ENCODE measurements around the gene CAMSAP3.

The CAMSAP3 gene

DNA sequence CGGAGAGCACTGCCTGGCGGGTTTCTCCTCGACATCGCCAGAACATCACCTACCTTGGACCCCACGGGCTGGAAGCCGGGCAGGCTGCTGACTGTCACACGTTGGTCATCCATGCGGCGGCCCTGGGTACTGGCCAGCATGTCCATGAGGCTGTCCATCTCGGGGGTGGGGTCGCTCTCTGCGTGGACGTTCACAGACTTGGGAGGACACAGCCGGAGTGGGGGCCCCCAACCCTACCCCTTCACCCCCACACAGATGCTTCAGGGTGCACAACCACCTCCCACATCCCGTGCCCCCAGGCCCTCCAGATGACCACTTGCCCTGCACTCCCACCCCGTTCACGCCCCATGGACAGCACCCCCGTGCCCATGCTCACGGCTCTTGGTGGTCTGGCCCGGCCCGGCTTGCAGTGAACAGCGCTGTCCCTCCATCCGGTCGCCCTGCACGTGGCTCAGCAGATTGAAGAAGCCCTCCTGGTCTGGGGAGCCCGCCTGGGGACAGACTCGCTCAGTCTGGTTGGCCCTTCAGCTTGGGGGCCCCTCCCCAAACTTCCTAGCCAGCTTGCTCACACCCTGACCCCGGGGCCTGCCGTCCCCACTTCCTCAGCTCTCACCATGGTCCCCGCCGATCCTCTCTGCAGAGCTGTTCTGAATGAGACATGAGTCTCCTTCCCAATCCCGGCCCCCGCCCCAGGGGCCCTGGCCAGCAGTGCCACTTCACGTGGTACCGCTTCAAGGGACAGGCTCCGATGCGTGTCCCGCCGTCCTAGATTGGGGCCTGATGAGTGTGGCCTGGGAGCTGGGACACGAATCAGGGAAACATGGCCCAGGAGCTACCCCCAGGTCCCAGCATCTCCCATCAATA lies 36.9 kb downstream of the CAMSAP3 start:
- no peak for DNase-seq

DNA sequence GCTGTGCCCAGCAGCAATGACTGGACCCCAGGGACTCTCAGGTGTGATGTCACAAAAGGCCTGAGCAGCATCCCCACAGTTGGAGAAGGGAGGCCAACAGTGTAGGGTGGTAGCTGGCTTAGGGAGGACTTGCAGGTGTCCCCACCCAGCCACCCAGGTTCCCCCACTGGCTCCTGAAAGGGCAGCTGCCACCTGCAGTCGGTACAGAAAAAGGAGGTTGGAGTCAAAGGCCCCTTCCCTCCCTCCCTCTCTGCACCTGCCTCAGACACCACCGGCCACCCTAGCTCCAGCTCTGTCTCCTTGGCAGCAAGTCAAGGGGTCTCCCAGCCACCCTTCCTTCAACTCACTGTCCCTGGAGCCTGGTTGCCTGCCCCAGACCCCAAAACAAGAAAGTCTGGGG lies 38.0 kb downstream of the CAMSAP3 start, which contains the start of gene PCP2:
PCP2 (minus strand) TSS at position 22 of the 400 bp plus-strand sequence. CDS start 262 bp downstream, outside the sequence.
- no peak for DNase-seq

DNA sequence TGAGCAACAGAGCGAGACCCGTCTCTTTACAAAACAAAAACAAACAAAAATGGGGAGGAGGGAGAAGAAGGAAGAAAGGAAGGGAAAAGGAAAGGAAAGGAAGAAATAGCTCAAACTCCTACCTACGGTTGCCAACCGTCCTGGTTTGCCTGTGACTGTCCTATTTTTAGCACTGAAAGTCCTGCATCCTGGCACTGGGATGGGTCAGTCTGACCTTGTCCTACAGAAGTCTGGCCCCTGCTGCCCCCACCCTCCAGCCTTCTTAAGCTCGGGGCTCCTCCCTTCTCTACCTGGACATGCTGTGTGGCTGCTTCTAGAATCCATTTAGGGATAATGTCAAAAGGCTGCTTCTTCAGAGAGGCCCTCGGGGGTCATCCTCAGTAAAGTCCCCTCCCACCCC lies 40.0 kb downstream of the CAMSAP3 start:
- DNase-seq: no peak

DNA sequence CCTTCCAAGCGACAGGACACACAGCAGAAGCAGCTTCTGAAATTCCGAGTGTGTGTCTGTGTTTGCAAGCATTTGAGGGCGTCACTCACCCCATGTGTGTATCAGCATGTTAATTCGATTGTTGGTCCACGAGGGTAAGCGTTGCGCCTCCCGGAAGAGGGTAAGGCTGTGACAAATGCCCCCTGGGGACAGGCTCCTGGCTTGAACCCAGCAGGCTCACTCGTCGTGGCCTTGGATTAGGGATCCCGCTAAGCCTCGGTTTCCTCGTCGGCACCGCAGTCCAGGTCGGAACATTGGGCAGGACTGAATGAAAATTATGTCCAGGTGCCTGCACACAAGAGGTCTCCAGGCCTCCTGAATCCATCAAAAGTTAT lies 40.6 kb downstream of the CAMSAP3 start:
- DNase-seq: no peak

DNA sequence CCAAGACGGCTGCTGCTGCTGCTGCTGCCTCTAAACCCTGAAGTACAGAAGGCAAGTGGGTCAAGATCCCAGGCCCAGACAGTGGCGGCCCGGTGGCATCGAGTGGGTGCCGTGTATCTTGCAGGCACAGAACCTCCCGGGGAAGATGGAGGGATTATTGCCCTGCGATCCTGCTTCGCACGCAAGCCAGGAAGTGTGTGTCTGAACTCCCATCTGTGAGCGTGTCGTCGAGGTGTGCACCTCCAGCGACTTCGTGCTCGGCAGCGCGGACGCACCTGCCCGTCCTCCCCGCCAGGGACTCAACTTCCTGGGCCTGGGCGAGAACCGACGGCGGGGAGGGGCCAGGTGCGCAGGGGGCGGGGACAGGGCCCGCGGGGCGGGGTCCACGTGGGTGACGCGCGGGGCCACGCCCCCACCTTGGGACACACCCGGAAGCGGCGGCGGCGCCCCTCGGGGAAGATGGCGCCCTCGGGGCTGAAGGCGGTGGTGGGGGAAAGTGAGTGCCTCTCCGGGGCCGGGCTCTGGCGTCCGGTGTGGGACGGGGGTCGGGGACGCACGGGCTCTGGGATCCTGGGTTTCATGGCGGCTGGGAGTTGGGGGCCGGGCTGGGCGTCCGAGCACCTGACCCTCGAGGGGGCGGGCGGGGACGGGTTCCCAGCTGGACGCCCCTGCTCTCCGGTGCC lies 41.2 kb downstream of the CAMSAP3 start, which contains the start of gene STXBP2:
STXBP2 (plus strand) TSS at position 420 of the 683 bp plus-strand sequence; CDS start at position 460, 40 bp downstream.
- DNase-seq: peak; percentile 92 to 96

DNA sequence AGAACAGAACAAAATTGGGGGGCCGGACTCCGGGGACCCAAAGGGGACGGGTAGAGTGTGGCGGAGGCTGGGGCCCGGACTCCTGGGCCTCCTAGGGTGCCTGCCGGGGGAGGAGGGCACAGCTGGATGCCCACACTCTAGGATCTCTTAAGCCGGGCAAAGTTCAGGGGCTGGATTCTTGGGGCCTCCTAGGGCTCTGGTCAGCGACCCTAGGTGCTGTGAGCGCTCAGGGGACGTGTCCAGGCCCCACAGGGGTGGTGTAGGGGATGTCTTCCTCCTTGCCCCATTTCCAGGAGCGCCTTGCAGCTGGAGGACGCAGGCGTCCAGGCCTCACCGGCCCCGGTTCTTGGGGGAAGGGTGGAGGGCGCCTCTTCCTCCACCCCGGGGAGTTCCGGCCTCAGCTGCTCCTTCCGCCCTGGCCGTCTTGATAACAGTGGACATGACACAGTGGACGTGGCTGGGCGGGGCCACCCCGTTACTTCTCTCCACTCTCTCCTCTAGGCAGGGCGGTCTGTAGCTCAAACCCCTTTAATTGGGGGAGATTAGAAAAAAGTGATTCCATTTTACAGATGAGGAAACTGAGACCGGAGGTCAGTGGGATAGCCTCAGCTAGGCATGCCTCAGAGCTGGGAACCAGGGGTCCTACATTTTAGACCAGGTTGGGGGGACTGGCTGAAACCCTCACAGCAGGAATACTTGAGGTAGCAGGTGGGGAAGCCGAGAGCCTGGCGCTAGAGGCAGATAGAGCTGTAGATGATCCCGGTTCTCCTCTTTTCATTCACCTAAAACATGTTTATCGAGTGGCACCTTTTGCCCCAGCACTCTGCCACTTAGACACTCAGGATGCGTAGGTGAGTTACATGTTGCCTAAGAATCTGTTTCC lies 42.0 kb downstream of the CAMSAP3 start:
- DNase-seq: peak; percentile 28 to 67

DNA sequence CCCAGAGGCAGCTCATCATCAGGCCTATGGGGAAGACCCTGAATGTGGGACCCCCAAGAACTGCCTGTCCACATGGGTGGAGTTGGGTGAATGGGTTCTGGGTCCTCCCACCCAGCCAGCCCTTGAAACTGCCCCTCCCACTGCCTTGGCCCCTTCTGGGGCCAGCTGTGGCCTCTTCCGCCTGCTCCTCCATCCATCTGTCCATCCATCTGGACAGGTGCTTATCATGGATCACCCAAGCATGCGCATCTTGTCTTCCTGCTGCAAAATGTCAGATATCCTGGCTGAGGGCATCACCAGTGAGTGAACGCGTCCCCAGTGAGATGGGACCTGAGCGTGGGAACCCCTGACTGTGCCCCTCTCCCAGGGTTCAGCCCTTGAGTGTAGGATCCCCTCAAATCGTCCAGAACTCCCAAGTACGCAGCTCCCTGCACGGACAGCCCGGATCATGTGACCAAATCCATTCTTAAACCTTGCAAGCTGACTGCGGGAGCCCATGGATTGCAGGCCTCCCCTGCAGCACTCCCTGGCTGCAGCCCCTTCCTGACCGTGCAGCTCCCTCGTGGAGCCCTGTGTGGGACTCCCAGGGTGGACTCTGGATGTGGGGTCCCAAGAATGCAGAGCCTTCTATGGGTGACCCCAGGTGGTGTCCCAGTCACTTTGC lies 43.3 kb downstream of the CAMSAP3 start:
- no peak for DNase-seq

- DNase-seq: no peak
Observed at GRCh38 chr19:7639863-7640348, 44.2 kb downstream of the CAMSAP3 start.

GRCh38 chr19:7640803-7641202 lies 45.1 kb downstream of the CAMSAP3 start:
- DNase-seq: no peak

GRCh38 chr19:7641290-7642276 lies 45.9 kb downstream of the CAMSAP3 start:
- no peak for DNase-seq

- DNase-seq: no peak
Observed at GRCh38 chr19:7642295-7643030, 46.8 kb downstream of the CAMSAP3 start.

DNA sequence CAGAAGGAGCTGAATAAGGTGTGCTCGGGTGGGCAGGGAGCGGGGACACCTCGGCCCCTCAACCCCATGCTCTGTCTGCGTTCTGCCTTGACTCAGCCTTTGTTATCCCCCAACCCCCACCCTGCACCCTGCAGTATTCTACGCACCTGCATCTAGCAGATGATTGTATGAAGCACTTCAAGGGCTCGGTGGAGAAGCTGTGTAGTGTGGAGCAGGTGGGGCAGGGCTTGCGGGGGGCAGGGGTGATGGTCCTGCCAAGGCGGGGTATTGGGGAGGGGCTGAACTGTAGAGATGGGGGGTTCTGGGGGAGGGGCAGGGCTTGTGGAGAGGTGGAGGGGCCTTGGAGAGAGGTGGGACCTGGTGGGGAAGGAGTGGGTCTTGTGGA lies 47.4 kb downstream of the CAMSAP3 start:
- DNase-seq: no peak

DNA sequence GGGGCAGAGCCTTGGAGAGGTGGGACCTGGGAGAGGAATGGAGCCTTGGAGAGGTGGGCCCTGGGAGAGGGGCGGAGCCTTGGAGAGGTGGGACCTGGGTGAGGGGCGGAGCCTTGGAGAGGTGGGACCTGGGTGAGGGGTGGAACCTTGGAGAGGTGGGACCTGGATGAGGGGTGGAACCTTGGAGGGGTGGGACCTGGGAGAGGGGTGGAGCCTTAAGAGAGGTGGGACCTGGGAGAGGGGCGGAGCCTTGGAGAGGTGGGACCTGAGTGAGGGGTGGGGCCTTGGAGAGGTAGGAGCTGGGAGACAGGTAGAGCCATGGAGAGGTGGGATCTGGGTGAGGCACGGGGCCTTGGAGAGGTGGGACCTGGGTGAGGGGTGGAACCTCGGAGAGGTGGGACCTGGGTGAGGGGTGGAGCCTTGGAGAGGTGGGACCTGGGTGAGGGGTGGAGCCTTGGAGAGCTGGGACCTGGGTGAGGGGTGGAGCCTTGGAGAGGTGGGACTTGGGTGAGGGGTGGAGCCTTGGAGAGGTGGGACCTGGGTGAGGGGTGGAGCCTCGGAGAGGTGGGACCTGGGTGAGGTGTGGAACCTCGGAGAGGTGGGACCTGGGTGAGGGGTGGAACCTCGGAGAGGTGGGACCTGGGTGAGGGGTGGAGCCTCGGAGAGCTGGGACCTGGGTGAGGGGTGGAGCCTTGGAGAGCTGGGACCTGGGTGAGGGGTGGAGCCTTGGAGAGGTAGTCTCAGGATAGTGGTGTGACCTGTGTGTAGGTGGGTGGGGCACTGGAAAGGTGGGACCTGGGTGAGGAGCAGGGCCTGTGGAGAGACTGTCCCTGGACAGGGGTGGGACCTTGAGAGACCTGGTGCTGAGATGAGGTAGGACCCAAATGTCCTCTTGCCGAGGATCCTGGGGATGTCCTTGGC lies 48.2 kb downstream of the CAMSAP3 start:
- peak; percentile 34 to 36 for DNase-seq

- DNase-seq: no peak
Observed at GRCh38 chr19:7644550-7644877, 48.9 kb downstream of the CAMSAP3 start.

DNA sequence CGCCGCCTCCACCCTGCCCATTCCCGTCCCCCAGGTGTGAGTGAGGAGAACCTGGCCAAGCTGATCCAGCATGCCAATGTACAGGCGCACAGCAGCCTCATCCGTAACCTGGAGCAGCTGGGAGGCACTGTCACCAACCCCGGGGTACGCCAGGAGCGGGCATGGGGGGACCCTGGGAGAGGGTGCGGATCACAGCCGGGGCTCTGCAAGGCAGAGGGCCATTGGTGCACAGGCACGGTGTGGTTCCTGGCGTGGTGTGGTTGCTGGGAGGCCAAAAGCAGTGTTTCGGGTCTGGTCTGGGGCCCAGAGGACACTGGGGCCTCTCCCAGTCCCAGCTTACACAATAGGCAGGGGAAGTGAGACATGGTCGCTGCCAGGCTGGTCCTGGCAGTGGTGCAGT lies 49.5 kb downstream of the CAMSAP3 start:
- DNase-seq: peak in 1 of 2 donors; percentile 37

GRCh38 chr19:7645656-7646425 lies 50.2 kb downstream of the CAMSAP3 start:
- DNase-seq: no peak

DNA sequence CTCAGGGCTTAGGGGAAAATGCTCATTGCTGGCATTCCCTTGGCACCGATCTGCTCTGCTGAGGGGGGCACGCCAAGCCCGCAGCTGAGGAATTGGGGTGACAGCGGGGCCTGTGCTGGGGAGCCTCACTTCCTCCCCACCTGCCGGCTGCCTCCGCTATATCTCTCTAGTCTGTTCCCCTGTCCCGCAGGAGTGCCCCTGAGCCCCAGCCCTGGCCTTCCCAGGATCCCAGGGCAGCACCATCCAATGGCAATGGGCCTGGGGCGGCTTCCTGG lies 50.7 kb downstream of the CAMSAP3 start:
- DNase-seq: no peak

GRCh38 chr19:7647156-7647555 lies 51.5 kb downstream of the CAMSAP3 start:
- DNase-seq: no peak
